Hepatocyte (in vitro differentiated cells): ENCODE results near the gene CCDC82.

Experiments
- EZH2 ChIP-seq: fragments of 200-600 bp; sonication (generic); IDR thresholded peaks from 2 replicates; pipeline ENCODE4 v1.6.1; 2016; ENCODE audit warnings: antibody characterized with exemption, mild to moderate bottlenecking, borderline replicate concordance
- EZH2phosphoT487 ChIP-seq: fragments of 200-600 bp; sonication (generic); IDR thresholded peaks from one replicate; pipeline ENCODE4 v1.6.1; 2018; ENCODE audit warnings: antibody characterized with exemption, mild to moderate bottlenecking, low read depth, moderate library complexity; ENCODE audit not compliant: unreplicated experiment, severe bottlenecking
- TF ChIP-seq, protein P1 (sequence below): fragments of 200-600 bp; sonication (generic); IDR thresholded peaks from 2 replicates; pipeline ENCODE4 v1.5.1; 2016; ENCODE audit warnings: antibody characterized with exemption, mild to moderate bottlenecking; ENCODE audit not compliant: poor library complexity

GRCh38 chr11:96365493-96365892, 24.2 kb downstream of the CCDC82 start:
- no peak for TF ChIP-seq EZH2phosphoT487
- no peak for TF ChIP-seq EZH2
- TF ChIP-seq, protein P1, sequence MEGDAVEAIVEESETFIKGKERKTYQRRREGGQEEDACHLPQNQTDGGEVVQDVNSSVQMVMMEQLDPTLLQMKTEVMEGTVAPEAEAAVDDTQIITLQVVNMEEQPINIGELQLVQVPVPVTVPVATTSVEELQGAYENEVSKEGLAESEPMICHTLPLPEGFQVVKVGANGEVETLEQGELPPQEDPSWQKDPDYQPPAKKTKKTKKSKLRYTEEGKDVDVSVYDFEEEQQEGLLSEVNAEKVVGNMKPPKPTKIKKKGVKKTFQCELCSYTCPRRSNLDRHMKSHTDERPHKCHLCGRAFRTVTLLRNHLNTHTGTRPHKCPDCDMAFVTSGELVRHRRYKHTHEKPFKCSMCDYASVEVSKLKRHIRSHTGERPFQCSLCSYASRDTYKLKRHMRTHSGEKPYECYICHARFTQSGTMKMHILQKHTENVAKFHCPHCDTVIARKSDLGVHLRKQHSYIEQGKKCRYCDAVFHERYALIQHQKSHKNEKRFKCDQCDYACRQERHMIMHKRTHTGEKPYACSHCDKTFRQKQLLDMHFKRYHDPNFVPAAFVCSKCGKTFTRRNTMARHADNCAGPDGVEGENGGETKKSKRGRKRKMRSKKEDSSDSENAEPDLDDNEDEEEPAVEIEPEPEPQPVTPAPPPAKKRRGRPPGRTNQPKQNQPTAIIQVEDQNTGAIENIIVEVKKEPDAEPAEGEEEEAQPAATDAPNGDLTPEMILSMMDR, result no peak
